Choroid plexus epithelial cell (primary cell): ENCODE measurements around the gene EPG5.

ENCODE experiments used
- DNase-seq: peaks from one replicate; pipeline ENCODE4 v3.0.0-alpha.2; 2010; ENCODE audit warnings: low read depth
- H3K4me3 ChIP-seq: 2 replicates; pipeline ENCODE4 v1.5.1; 2011; ENCODE audit warnings: low read depth, mild to moderate bottlenecking, control low read depth, low read length, moderate library complexity
- TF ChIP-seq, protein P1 (sequence below): conservative IDR thresholded peaks from 2 replicates; pipeline ENCODE4 v1.5.1; 2011; ENCODE audit warnings: low read depth, mild to moderate bottlenecking, control low read depth, inconsistent platforms, low read length, moderate library complexity

The EPG5 gene

GRCh38 chr18:45889419-45890064 is 77.6 kb downstream of the EPG5 start:
- TF ChIP-seq, protein P1, sequence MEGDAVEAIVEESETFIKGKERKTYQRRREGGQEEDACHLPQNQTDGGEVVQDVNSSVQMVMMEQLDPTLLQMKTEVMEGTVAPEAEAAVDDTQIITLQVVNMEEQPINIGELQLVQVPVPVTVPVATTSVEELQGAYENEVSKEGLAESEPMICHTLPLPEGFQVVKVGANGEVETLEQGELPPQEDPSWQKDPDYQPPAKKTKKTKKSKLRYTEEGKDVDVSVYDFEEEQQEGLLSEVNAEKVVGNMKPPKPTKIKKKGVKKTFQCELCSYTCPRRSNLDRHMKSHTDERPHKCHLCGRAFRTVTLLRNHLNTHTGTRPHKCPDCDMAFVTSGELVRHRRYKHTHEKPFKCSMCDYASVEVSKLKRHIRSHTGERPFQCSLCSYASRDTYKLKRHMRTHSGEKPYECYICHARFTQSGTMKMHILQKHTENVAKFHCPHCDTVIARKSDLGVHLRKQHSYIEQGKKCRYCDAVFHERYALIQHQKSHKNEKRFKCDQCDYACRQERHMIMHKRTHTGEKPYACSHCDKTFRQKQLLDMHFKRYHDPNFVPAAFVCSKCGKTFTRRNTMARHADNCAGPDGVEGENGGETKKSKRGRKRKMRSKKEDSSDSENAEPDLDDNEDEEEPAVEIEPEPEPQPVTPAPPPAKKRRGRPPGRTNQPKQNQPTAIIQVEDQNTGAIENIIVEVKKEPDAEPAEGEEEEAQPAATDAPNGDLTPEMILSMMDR: no peak
- no peak for DNase-seq
- H3K4me3 ChIP-seq: no peak overlapping the region

DNA sequence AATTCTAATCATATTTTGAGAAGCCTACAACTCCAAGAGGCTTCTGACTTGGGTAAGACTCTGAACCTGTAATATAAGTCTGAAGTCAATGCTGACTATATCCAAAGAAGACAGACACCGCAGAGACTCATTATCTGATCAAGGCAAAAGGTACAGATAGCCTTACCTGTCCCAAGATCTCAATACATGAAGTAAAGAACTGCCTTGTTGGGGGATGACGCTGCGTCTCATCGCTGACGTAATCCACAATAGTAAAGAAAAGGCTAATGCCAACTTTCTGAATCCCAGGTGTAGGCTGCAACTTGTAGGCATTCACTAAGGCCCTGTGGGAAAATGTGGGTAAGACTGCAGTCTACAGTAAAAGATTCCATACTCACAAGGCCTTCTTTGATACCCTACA is 79.5 kb downstream of the EPG5 start:
- DNase-seq: no peak
- no peak overlapping the region for H3K4me3 ChIP-seq
- TF ChIP-seq, protein P1: no peak

- no peak overlapping the region for H3K4me3 ChIP-seq
- TF ChIP-seq, protein P1: no peak
- no peak for DNase-seq
These were observed 86.1 kb downstream of the EPG5 start for GRCh38 chr18:45880876-45881558.

DNA sequence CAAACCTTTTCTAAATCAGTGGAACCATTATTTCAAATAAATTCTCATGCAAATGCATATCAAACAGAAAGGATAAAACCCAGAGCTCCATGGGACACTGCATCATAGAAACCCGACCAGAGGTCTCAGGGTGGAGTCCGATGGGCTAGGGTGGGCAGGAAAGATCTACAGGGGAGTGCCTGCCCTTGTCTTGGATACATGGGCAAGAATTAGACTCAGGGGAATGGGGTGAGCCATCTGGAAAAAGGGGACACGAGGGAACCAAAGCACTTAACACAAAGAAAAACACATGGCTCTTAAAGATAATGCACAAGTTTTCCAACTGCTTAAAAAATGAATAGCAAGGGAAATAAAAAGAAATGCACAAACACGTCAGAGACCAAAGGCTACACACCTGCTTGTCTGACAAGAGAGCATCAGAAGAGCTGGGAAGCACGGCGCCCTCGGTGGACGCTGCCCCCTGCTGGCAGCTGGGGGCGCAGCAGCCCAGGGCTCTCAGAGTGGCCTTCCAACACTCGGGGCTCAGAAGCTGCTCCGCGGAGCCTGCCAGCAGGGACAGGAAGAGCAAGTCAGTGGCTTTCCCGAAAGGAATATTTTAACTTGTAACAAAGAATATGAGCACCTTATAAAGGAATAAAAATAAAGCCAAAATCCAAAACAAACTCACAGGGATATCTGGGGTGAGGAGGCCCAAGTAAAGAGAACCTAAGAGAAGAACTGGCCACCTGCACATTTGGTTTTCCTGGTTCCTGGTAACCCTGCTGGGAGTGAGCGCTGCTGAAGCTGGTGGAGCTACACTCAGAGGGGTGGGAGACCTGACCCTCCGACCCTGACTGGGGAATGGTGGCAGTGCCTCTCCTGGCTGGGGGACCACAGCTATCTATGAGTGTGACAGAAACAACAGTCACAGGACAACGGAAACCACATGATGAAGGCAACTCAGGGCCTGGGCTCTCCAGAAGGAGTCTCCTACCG is 87.2 kb downstream of the EPG5 start:
- DNase-seq: peak; percentile 75
- H3K4me3 ChIP-seq: no peak overlapping the region
- TF ChIP-seq, protein P1: peak; percentile 98

GRCh38 chr18:45877403-45877802 is 89.7 kb downstream of the EPG5 start:
- H3K4me3 ChIP-seq: no peak overlapping the region
- DNase-seq: no peak
- TF ChIP-seq, protein P1: no peak

GRCh38 chr18:45876161-45876560 is 91.0 kb downstream of the EPG5 start:
- DNase-seq: no peak
- TF ChIP-seq, protein P1: no peak
- H3K4me3 ChIP-seq: no peak overlapping the region
